Cerebellar nuclear complex (tissue), 1 donor: ENCODE measurements around the gene SMAD7.

Source experiments
- DNase-seq, 2 experiments: peaks; one replicate each; lab custom pipeline; 2025; lab: John Stamatoyannopoulos, UW

Gene SMAD7

GRCh38 chr18:48944634-48945033 lies 6.1 kb downstream of the SMAD7 start:
- no peak for DNase-seq

GRCh38 chr18:48943736-48944527 lies 6.8 kb downstream of the SMAD7 start:
- DNase-seq, result no peak

GRCh38 chr18:48943333-48943732 lies 7.4 kb downstream of the SMAD7 start:
- no peak for DNase-seq

GRCh38 chr18:48942554-48943261 lies 8.1 kb downstream of the SMAD7 start:
- no peak for DNase-seq

GRCh38 chr18:48942086-48942485 lies 8.7 kb downstream of the SMAD7 start:
- DNase-seq, result no peak

- no peak for DNase-seq
Observed at GRCh38 chr18:48941672-48942071, 9.1 kb downstream of the SMAD7 start.

GRCh38 chr18:48940854-48941611 lies 9.7 kb downstream of the SMAD7 start:
- DNase-seq, result no peak

GRCh38 chr18:48939205-48940097 lies 11.3 kb downstream of the SMAD7 start:
- DNase-seq, result no peak

GRCh38 chr18:48938827-48939204 lies 11.9 kb downstream of the SMAD7 start:
- no peak for DNase-seq

- no peak for DNase-seq
Observed at GRCh38 chr18:48937869-48938750, 12.7 kb downstream of the SMAD7 start.

GRCh38 chr18:48935433-48935774 lies 15.4 kb downstream of the SMAD7 start:
- no peak for DNase-seq

- no peak for DNase-seq
Observed at GRCh38 chr18:48934723-48935432, 15.9 kb downstream of the SMAD7 start.

- DNase-seq, result no peak
Observed at GRCh38 chr18:48934415-48934722, 16.4 kb downstream of the SMAD7 start.

GRCh38 chr18:48933578-48934414 lies 17.0 kb downstream of the SMAD7 start:
- DNase-seq, result peak in 1 of 2 experiments; percentile 27

- no peak for DNase-seq
Observed at GRCh38 chr18:48932822-48933510, 17.8 kb downstream of the SMAD7 start.

- no peak for DNase-seq
Observed at GRCh38 chr18:48932462-48932818, 18.3 kb downstream of the SMAD7 start.

- no peak for DNase-seq
Observed at GRCh38 chr18:48931680-48932461, 18.9 kb downstream of the SMAD7 start.

- no peak for DNase-seq
Observed at GRCh38 chr18:48930926-48931325, 19.8 kb downstream of the SMAD7 start.
